GM12872 (cell line): ENCODE data around the gene SRM.

Experiments used
- TF ChIP-seq, protein P1 (sequence below): IDR thresholded peaks from 3 replicates; pipeline ENCODE4 v1.5.1; 2011; ENCODE audit warnings: low read depth, mild to moderate bottlenecking, low read length, moderate library complexity; ENCODE audit not compliant: insufficient read depth

The SRM gene

DNA sequence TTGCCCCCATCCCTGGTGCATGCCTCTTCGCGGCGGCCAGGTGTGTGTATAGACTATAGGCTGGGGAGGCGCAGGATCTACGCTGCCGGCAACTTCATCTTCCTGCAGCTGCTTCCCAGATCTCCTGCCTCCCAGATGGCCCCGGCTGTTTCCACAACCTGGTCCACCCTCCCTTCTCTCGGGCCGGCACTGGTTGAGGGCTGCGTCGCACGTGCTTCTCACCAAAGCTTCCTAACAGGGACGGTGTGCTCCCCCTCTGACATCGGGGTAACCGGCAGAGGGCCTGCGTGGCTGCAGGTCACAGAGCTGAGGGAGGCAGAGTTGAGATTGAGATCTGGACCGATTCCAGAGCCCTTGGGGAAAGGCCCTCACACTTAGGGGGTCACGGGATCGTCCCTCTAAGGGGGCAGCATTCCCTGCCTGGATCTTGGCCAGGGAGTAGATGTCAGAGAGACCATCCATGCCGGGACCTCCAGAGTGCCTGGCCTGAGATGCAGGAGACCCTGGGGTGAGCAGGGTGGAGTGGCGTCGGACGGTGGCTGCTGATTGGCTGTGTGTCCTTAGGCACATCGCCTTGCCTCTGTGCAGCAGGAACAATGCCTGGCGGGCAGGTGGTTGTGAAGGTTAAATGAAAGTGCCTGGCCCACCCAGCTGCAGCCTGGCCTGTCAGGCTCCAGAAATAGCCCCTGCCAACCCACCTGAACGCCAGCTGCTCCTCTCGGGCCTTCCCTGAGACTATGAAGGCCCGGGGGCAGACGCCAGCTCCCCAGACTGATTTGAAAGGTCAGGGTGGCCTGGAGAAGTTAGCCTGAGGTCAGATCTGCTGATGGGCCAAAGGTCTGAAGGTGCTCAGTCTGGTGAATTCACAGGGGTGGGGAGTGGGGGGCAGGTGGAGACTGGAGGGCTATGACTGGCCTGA lies 6.7 kb downstream of the SRM start:
- TF ChIP-seq, protein P1, sequence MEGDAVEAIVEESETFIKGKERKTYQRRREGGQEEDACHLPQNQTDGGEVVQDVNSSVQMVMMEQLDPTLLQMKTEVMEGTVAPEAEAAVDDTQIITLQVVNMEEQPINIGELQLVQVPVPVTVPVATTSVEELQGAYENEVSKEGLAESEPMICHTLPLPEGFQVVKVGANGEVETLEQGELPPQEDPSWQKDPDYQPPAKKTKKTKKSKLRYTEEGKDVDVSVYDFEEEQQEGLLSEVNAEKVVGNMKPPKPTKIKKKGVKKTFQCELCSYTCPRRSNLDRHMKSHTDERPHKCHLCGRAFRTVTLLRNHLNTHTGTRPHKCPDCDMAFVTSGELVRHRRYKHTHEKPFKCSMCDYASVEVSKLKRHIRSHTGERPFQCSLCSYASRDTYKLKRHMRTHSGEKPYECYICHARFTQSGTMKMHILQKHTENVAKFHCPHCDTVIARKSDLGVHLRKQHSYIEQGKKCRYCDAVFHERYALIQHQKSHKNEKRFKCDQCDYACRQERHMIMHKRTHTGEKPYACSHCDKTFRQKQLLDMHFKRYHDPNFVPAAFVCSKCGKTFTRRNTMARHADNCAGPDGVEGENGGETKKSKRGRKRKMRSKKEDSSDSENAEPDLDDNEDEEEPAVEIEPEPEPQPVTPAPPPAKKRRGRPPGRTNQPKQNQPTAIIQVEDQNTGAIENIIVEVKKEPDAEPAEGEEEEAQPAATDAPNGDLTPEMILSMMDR: no peak

DNA sequence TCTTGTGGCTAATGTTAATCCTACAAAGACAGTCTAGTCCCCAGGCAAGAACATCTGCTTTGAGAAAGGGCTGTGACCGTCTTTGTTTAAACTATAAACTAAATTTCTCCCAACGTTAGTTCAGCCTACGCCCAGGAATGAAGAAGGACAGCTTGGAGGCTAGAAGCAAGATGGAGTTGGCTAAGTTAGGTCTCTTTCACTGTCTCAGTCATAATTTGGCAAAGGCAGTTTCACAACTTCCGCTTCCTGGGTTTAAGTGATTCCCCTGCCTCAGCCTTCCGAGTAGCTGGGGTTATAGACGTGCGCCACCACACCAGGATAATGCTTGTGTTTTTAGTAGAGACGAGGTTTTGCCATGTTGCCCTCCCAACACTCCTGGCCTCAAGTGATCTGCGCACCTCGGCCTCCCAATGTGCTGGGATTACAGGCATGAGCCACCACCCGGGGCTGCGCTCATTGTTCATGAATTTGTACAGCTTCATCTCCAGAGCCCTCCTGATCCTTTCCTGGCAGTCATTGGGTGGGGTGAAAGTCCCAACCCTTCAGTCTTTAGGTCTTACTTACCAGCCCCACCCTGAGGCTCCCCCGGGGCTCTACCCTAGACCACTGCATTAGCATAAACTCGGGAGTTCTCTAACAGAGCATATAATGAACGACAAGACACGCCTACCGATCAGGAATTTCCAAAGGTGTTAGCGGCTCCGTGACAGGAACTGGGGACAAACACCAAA lies 7.9 kb downstream of the SRM start:
- TF ChIP-seq, protein P1: no peak

DNA sequence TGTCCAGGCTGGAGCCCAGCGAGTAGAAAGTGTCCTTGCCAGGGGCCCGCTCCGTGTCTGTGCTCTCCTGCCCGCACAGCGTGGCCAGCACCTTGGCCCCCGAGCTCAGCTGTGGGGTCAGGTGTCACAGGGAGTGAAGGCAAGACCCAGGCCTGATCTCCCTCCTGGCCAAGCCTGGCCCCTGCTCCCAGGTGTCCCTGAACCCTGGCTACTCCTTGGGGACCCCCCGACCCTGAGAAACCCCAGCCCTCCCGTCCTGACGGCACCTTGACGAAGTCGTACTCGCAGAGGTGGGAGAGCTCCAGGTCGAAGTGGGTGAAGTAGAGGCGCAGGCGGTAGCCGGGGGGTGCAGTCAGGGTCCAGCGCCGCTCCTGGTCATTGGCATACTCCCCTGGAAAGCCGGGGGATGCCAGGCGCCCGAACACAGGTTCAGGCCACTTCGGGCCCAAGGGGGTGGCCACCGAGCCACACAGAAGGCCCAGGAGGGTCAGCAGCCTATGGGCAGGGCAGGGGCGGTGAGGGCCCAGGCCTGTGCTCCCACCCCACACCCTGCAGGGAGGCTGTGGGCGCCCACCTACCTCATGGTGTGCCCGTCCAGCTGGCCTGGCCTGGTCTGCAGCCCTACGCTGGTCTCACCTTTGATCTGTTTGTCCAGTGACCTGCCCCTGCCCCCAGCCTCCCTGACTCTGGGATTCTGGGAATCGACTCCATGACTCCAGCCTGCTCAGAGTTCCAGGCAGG lies 13.0 kb downstream of the SRM start, which contains the start of gene MASP2:
Gene MASP2, minus strand, starts transcription at position 615 of the 741 bp plus-strand sequence. Its CDS starts 32 bp downstream, at position 583.
- TF ChIP-seq, protein P1: no peak

DNA sequence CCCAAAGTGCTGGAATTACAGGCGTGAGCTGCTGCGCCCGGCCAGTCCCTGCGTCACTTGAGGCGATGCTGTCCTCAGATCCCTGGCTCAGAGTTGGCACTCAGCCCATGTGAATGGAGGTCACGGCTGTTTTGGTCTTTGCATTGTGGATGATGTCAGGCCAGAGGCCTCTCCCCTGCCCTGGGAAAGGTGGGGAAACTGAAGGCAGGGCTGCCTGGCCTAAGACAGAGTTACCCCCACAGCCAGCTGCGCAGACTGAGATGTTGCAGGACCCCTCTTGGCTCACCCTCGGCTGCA lies 13.6 kb downstream of the SRM start:
- TF ChIP-seq, protein P1: no peak

DNA sequence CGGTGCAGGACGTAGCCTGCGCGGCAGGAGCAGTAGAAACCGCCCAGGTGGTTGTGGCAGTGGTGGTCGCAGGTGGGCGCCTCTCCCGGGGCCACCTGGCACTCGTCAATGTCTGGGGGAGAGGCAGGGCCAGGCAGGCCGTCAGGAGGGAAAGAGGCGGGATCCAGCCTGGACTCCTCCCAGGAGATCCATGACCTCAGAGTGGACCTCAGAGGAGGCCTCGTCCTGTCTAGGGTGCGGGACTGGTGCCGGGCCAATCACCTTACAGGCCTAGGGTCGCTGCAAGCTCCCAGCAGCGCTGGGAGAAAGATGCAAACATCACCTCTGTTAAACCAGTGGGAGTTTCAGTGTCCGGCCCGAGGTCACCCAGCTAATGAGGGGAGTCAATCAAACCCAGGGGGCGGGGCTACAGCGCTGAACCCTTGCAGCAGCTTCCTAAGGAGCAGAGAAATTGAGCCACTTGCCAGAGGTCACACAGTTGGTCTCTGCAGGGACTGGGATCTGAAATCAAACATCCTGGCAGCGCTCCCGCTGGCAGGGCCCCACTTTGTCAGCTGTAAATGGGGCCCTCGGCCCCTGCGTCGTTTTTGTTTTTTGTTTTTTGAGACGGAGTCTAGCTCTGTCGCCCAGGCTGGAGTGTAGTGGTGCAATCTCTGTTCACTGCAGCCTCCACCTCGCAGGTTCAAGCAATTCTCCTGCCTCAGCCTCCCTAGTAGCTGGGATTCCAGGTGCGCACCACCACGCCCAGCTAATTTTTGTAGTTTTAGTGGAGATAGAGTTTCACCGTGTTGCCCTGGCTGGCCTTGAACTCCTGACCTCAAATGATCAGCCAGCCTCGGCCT lies 14.2 kb downstream of the SRM start:
- TF ChIP-seq, protein P1: no peak

DNA sequence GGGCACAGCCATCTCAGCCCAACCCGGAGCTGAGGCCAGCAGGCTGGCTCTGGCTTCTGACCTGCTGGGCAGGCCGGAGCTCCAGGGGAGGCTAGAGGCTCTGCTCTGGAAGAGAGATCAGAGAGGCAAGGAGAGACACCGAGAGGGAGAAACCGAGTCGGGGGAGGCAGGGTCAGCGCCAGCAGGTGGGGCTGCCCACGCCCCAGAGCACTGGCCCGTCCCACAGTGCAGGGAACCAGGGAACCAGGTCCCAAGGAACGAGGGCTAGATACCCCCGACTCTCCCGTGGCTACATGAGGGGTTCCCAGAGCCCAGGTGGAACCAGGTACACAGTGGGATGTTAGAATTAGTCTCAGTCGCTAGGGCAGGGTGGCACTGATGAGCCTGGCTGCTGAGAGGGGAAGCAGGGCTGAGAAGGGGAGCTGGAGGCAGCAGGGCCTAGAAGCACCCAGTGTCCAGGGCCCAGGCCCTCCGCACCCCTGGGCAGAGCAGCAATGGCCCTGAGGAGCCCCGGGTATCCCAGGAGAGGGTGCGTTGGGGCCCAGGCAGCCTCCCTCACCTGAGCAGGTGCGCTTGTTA lies 14.9 kb downstream of the SRM start:
- TF ChIP-seq, protein P1: no peak
